Nephron (organoid): ENCODE measurements around the gene SH3GL1.
A peak's percentile ranks its signal among the peaks of the same experiment; 100 is the strongest.

Source experiments
- H3K27ac Mint-ChIP-seq, 3 experiments: 2 replicates each; pipeline ENCODE4 v1.8.0; 2020; ENCODE audit warnings: mixed read lengths in 3 of 3, mild to moderate bottlenecking in 2 of 3, moderate library complexity in 1 of 3
- H3K27me3 Mint-ChIP-seq: 2 replicates; pipeline ENCODE4 v1.8.0; 2021; ENCODE audit warnings: low read depth, mild to moderate bottlenecking, moderate library complexity, mixed read lengths
- H3K36me3 Mint-ChIP-seq: 2 replicates; pipeline ENCODE4 v1.8.0; 2020; ENCODE audit warnings: low read depth, mixed read lengths
- H3K4me1 Mint-ChIP-seq: 2 replicates; pipeline ENCODE4 v1.8.0; 2020; ENCODE audit warnings: mixed read lengths
- H3K4me3 Mint-ChIP-seq, 3 experiments: 2 replicates each; pipeline ENCODE4 v1.8.0; 2020; ENCODE audit warnings: mild to moderate bottlenecking in 3 of 3, mixed read lengths in 3 of 3, moderate library complexity in 2 of 3
- H3K9me3 Mint-ChIP-seq: 2 replicates; pipeline ENCODE4 v1.8.0; 2020; ENCODE audit warnings: mixed read lengths
- CTCF ChIP-seq, 3 experiments: fragments of 200-600 bp; sonication (generic); IDR thresholded peaks; one replicate each; pipeline ENCODE4 v1.5.0; 2021; ENCODE audit warnings: antibody characterized with exemption in 3 of 3; ENCODE audit not compliant: unreplicated experiment in 3 of 3

Gene SH3GL1

DNA sequence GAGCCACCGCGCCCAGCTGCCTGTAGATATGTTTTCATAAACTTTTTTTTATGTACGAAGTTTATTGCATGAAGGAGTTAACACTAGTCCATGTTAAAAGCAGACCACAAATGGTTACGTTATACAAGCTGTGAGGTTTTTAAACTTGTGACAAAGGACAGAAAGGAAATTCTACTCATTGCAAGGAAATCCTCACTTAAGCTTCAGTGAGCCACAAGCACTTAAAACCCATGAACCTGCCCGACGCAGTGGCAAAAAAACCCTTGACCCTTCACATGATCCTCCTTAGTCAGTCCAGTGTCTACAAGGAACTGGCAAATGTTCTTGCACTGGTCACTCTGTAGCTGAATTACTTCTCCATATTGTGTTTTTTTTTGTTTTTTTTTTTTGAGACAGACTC lies 52.8 kb downstream of the SH3GL1 start:
- no peaks in the 10 kb centered on the region for H3K4me1 Mint-ChIP-seq
- peaks cover 17% of the 10 kb centered on the region for H3K36me3 Mint-ChIP-seq
- no peaks in the 10 kb centered on the region for H3K9me3 Mint-ChIP-seq
- H3K27ac Mint-ChIP-seq = no peak overlapping the region
- H3K4me3 Mint-ChIP-seq = peak overlapping the region; percentile 27 to 47 (median 31)
- H3K27me3 Mint-ChIP-seq = no peaks in the 10 kb centered on the region
- TF ChIP-seq CTCF (IDR thresholded peaks at IDR 0.05; ENCODE audit: unreplicated experiment in 3 of 3) = no peak

DNA sequence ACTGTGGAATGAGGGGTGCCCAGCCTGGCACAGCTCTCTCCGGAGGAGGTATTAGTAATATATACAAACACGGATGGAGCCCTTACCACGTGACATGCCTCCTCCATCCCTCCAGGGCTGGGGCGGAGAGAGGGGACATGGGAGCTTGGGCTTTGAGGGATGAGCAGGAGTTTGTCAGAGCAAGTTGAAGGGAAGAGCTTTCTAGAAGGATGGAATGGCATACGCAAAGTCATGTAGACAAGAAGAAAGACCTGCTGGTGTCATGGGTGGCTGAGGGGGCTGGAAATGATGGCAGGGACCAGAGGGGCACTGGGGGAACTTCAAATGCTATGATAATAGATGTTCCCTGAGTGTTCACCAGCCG lies 54.3 kb downstream of the SH3GL1 start:
- peaks cover 17% of the 10 kb centered on the region for H3K36me3 Mint-ChIP-seq
- no peaks in the 10 kb centered on the region for H3K27me3 Mint-ChIP-seq
- H3K4me3 Mint-ChIP-seq = peak overlapping the region; percentile 40 to 56 (median 46)
- no peaks in the 10 kb centered on the region for H3K4me1 Mint-ChIP-seq
- TF ChIP-seq CTCF (IDR thresholded peaks at IDR 0.05; ENCODE audit: unreplicated experiment in 3 of 3) = no peak
- H3K9me3 Mint-ChIP-seq = no peaks in the 10 kb centered on the region
- H3K27ac Mint-ChIP-seq = no peak overlapping the region

- Mint-ChIP-seq H3K27me3 (no peaks in the 10 kb centered on the region), H3K9me3 (no peaks in the 10 kb centered on the region), H3K36me3 (peaks cover 13% of the 10 kb centered on the region)
Observed at GRCh38 chr19:4345342-4346019, 54.9 kb downstream of the SH3GL1 start.

DNA sequence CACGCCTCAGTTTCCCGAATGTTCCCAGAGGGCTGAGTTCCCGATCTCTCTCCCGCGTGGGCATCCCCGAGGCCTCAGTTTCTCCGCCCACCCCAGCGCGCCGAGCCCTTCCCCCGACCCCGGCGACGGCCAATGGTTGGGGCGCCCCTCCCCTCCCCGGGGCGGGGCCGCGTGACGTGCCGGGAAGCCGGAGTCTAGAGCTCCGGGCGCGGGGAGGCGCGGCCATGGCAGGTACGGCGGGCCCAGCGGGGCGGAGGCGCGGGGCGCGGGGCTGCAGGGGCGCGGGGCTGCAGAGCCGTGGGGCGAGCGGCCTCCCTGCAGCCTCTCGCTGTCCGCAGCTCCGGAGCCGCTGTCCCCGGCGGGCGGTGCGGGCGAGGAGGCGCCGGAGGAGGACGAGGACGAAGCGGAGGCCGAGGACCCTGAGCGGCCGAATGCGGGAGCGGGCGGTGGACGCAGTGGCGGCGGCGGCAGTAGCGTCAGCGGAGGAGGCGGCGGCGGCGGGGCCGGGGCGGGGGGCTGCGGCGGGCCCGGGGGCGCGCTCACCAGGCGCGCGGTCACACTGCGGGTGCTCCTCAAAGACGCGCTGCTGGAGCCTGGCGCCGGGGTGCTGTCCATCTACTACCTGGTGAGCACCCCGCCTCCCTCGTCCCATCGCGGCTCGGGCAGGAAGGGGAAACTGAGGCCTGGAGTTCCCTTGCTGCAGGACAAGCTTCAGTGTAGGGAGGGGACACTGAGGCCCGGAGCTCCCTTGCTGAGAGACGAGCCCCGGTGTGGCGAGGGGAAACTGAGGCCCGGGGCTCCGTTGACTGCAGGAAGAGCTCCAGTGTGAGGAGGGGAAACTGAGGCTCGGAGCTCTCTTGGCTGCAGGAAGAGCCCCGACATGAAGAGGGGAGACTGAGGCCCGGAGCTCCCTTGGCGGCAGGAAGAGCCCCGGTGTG lies 56.7 kb downstream of the SH3GL1 start, which contains the start of gene MPND:
MPND (plus strand) TSS at position 193 of the 938 bp plus-strand sequence; CDS start at position 225, 32 bp downstream.
- Mint-ChIP-seq H3K4me1 (no peaks in the 10 kb centered on the region), H3K27ac (peak within 1 kb of the TSS; percentile 62 to 99 (median 89)), H3K27me3 (no peaks in the 10 kb centered on the region), H3K4me3 (peak within 1 kb of the TSS; percentile 82 to 96 (median 83)), H3K36me3 (peaks cover 9% of the 10 kb centered on the region), H3K9me3 (no peaks in the 10 kb centered on the region)
- peak in 1 of 3 experiments; percentile 32 for TF ChIP-seq CTCF (IDR thresholded peaks at IDR 0.05; ENCODE audit: unreplicated experiment in 3 of 3)

More at GRCh38 chr19:4345342-4346019, 54.9 kb downstream of the SH3GL1 start:
- H3K4me3 Mint-ChIP-seq = peak overlapping the region; percentile 69 to 82 (median 78)
- no peak overlapping the region for H3K27ac Mint-ChIP-seq
- TF ChIP-seq CTCF (IDR thresholded peaks at IDR 0.05; ENCODE audit: unreplicated experiment in 3 of 3) = no peak
- no peaks in the 10 kb centered on the region for H3K4me1 Mint-ChIP-seq

- Mint-ChIP-seq H3K27me3 (no peaks in the 10 kb centered on the region), H3K4me3 (peak overlapping the region; percentile 82 to 96 (median 83)), H3K36me3 (peaks cover 8% of the 10 kb centered on the region), H3K9me3 (no peaks in the 10 kb centered on the region), H3K4me1 (peaks cover 7% of the 10 kb centered on the region), H3K27ac (peak overlapping the region; percentile 62 to 99 (median 89))
- TF ChIP-seq CTCF (IDR thresholded peaks at IDR 0.05; ENCODE audit: unreplicated experiment in 3 of 3) = peak; percentile 31 to 59 (median 36)
Observed at GRCh38 chr19:4342615-4343369, 57.6 kb downstream of the SH3GL1 start.
